HEK293 (cell line): ENCODE results near the gene PDZK1IP1.

ENCODE experiments used
- CTCF ChIP-seq: fragments of 450-650 bp; formaldehyde crosslinking; IDR thresholded peaks from 2 replicates; pipeline ENCODE4 v1.5.1; 2016; ENCODE audit warnings: missing biosample characterization, missing genetic modification characterization
- PRDM10 ChIP-seq: fragments of 450-650 bp; formaldehyde crosslinking; IDR thresholded peaks from 2 replicates; pipeline ENCODE4 v1.5.1; 2016; ENCODE audit warnings: missing biosample characterization, missing genetic modification characterization
- SALL2 ChIP-seq: fragments of 450-650 bp; formaldehyde crosslinking; IDR thresholded peaks from 2 replicates; pipeline ENCODE4 v1.5.0; 2017; ENCODE audit warnings: missing biosample characterization, mild to moderate bottlenecking, missing genetic modification characterization, borderline replicate concordance
- SETDB1 ChIP-seq: IDR thresholded peaks from one replicate; pipeline ENCODE4 v1.6.1; 2017; ENCODE audit warnings: mild to moderate bottlenecking, low read length, moderate library complexity, mixed read lengths; ENCODE audit not compliant: insufficient read length
- ZBTB49 ChIP-seq: fragments of 450-650 bp; formaldehyde crosslinking; IDR thresholded peaks from 2 replicates; pipeline ENCODE4 v1.5.1; 2016; ENCODE audit warnings: missing biosample characterization, missing genetic modification characterization, low read depth
- ZNF398 ChIP-seq: fragments of 450-650 bp; formaldehyde crosslinking; IDR thresholded peaks from 2 replicates; pipeline ENCODE4 v1.5.1; 2017; ENCODE audit warnings: missing biosample characterization, missing genetic modification characterization
- ZNF416 ChIP-seq: fragments of 450-650 bp; formaldehyde crosslinking; IDR thresholded peaks from 2 replicates; pipeline ENCODE4 v1.5.1; 2016; ENCODE audit warnings: missing biosample characterization, missing genetic modification characterization
- ZNF777 ChIP-seq: fragments of 450-650 bp; formaldehyde crosslinking; IDR thresholded peaks from 2 replicates; pipeline ENCODE4 v1.5.1; 2017; ENCODE audit warnings: missing biosample characterization, missing genetic modification characterization, borderline replicate concordance
- ZSCAN18 ChIP-seq: fragments of 450-650 bp; formaldehyde crosslinking; IDR thresholded peaks from 2 replicates; pipeline ENCODE4 v1.5.1; 2016; ENCODE audit warnings: missing biosample characterization, missing genetic modification characterization

- TF ChIP-seq ZSCAN18 (tag by site-specific recombination), result no peak
- no peak for TF ChIP-seq ZNF777 (tag by site-specific recombination)
- TF ChIP-seq CTCF (tag by site-specific recombination), result no peak
- TF ChIP-seq PRDM10 (tag by site-specific recombination), result no peak
- TF ChIP-seq SETDB1, result no peak
- no peak for TF ChIP-seq ZNF398
- TF ChIP-seq SALL2 (tag by site-specific recombination), result no peak
- no peak for TF ChIP-seq ZNF416
- no peak for TF ChIP-seq ZBTB49
Measured at GRCh38 chr1:47184822-47185677, 4.8 kb downstream of the PDZK1IP1 start.
